HTR-8/SVneo (cell line): ENCODE results near the gene TSPAN5.
A peak's percentile ranks its signal among the peaks of the same experiment; 100 is the strongest.
"Not testable (repeated sequence)": the region's sequence is repeated elsewhere in the genome, so short reads cannot be mapped to it uniquely, and the experiment has no call there.

ENCODE experiments used
- DNase-seq: peaks from one replicate; pipeline ENCODE4 v3.0.0; 2011; ENCODE audit warnings: low spot score, mixed read lengths; ENCODE audit not compliant: insufficient read length
- FAIRE-seq: peaks from 2 replicates; lab custom pipeline; 2011; peaks lifted over from hg19 to GRCh38; lab: Jason Lieb, UNC

TSPAN5 gene

GRCh38 chr4:98479590-98479989 lies 178.8 kb downstream of the TSPAN5 start:
- not testable (repeated sequence) for FAIRE-seq, DNase-seq

DNA sequence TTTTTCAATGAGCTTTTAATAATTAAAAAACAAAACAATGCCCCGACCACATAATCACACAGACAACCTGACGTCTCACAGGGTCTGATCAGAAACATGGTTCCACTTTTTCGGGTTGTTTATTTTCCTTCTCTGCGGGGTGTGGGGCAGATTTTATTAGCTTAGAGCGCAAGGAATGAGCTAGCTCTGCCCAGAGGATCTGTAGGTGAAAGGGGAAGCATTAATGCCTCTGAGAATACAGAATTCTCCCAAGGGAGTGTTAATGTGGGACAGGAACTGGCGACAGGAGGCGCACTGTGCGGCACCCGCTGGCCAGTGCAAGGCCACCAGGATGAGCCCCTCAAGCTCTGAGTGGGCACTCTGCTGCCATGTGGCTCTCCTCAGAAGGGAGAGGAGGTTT lies 181.5 kb downstream of the TSPAN5 start:
- DNase-seq (no peak), FAIRE-seq (no peak)

- DNase-seq = no peak
- no peak for FAIRE-seq
Observed at GRCh38 chr4:98474408-98474844, 184.0 kb downstream of the TSPAN5 start.

GRCh38 chr4:98473046-98473445 lies 185.4 kb downstream of the TSPAN5 start:
- DNase-seq (no peak), FAIRE-seq (no peak)

DNA sequence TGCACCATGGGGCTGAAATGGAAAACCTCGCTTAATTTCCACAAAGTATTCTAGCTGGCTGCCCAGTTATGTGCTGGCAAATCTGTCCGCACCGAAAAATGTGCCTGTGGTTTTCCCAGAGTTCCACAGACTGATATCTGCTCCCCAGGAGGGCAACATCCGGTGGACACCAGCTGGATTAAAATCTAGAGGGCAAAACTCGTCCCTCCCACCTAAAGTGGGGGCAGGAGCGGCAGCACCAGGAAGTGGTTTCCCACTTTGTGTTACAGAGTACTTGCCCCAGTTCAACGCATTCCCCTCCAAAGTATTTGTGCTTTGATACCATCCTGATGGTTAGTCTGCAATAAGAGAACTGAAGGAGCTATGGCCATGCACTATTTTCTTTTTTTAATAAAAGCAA lies 187.6 kb downstream of the TSPAN5 start:
- FAIRE-seq = no peak
- no peak for DNase-seq

- no peak for FAIRE-seq
Observed at GRCh38 chr4:98470366-98470765, 188.0 kb downstream of the TSPAN5 start.

DNA sequence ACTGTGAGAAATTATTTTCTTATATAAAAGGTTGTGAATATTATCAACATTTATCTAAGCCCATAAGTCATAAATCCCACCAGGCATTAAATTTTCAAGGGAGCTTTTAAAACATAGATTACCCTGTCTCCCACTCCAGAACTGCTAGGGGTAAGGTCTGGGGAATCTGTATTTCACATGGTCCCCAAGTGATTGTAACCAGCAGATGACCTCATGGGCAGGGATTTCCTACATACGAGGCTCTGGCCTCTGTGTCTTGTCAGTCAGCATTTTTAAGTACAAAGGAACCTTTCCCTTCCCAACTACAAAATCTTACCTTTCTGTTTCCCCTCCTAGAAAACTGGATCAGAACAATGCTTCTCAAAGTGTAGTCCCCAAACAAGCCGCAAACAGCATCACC lies 188.6 kb downstream of the TSPAN5 start:
- DNase-seq (no peak), FAIRE-seq (no peak)

More at GRCh38 chr4:98470366-98470765, 188.0 kb downstream of the TSPAN5 start:
- no peak for DNase-seq

GRCh38 chr4:98468709-98469108 lies 189.7 kb downstream of the TSPAN5 start:
- FAIRE-seq (no peak), DNase-seq (no peak)

DNA sequence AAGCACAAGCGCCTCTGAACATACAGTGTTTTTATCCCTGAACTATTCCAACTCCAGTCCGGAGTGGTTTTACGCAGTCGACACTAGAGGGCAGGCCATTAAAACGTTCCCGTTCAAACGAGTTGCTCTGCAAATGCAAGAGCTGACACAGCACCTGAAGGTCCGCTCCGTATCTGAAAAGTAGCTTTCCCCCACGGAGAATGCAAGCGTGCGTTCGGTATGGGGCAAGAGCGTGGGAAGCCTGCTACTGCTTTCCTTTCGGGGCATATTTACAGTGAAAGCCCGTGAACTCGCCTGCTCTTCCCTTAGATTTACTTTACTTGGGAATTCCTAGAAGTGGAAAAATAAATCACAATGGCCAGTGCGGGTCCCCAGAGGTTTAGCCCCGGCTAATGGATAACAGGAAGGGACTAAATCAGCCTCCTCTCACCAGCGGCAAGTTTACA lies 190.8 kb downstream of the TSPAN5 start:
- DNase-seq = peak; percentile 56
- no peak for FAIRE-seq

GRCh38 chr4:98466868-98467599 lies 191.4 kb downstream of the TSPAN5 start:
- DNase-seq (no peak), FAIRE-seq (no peak)

- DNase-seq (no peak), FAIRE-seq (no peak)
Observed at GRCh38 chr4:98462487-98462886, 195.9 kb downstream of the TSPAN5 start.

DNA sequence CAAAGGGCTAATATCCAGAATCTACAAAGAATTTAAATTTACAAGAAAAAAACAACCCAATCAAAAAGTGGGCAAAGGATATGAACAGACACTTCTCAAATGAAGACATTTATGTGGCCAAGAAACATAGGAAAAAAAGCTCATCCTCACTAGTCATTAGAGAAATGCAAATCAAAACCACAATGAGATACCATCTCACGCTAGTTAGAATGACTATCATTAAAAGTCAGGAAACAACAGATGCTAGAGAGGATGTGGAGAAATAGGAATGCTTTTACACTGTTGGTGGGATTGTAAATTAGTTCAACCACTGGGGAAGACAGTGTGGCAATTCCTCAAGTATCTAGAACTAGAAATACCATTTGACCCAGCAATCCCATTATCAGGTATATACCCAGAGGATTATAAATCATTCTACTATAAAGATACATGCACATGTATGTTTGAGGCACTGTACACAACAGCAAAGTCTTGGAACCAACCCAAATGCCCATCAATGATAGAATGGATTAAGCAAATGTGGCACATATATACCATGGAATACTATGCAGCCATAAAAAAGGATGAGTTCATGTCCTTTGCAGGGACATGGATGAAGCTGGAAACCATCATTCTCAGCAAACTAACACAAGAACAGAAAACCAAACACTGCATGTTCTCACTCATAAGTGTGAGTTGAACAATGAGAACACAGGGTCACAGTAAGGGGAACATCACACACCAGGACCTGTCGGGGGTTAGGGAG lies 197.1 kb downstream of the TSPAN5 start:
- not testable (repeated sequence) for FAIRE-seq, DNase-seq

DNA sequence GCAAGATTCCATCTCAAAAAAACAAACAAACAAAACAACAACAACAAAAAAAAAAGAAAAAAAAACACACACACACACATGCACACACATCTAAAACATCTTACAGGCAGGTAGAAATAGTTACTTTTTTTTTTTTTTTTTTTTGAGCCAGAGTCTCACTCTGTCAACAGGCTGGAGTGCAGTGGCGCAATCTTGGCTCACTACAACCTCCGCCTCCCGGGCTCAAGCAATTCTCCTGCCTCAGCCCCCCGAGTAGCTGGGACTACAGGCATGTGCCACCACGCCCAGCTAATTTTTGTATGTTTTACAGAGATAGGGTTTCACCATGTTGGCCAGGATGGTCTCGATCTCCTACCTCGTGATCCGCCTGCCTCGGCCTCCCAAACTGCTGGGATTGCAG lies 201.0 kb downstream of the TSPAN5 start:
- not testable (repeated sequence) for DNase-seq, FAIRE-seq

- DNase-seq (no peak), FAIRE-seq (no peak)
Observed at GRCh38 chr4:98452091-98452490, 206.3 kb downstream of the TSPAN5 start.

DNA sequence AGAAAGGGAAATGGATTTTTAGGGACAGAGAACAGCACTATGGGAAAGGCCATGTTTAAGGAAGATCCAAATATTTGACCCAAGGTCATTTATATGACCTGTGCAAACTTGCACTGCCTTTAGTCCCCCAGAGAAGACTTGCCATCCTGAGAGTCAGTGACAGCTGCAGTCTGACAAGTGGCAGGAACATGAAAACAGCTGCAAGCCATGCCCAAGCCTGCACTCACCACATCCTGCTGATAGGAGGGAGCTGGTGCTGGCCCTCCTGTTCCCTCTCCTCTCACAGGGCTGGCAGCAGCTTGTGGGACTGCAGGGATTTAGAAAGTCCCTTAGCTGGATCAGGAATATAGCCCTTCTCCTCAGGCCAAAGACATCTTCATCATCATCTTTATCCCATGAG lies 209.5 kb downstream of the TSPAN5 start:
- FAIRE-seq = no peak
- no peak for DNase-seq

DNA sequence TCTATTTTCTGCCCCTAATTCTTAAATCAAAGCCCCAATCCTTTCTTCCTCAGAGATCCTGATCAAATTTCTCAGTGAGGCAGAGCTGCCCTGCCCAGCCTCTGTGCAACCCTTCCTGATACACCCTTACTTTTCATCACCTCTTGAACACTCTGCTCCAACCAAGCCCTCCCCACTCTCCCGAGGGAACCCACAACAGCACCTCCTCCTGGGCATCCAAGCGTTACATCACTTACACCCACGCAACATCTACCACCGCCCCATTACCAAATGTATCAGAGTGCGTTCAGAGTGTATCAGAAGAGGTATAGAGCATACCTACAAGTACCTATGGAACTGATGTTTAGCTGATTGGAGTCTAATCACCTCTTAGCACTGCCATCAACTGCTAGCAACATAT lies 210.8 kb downstream of the TSPAN5 start:
- DNase-seq (no peak), FAIRE-seq (no peak)

DNA sequence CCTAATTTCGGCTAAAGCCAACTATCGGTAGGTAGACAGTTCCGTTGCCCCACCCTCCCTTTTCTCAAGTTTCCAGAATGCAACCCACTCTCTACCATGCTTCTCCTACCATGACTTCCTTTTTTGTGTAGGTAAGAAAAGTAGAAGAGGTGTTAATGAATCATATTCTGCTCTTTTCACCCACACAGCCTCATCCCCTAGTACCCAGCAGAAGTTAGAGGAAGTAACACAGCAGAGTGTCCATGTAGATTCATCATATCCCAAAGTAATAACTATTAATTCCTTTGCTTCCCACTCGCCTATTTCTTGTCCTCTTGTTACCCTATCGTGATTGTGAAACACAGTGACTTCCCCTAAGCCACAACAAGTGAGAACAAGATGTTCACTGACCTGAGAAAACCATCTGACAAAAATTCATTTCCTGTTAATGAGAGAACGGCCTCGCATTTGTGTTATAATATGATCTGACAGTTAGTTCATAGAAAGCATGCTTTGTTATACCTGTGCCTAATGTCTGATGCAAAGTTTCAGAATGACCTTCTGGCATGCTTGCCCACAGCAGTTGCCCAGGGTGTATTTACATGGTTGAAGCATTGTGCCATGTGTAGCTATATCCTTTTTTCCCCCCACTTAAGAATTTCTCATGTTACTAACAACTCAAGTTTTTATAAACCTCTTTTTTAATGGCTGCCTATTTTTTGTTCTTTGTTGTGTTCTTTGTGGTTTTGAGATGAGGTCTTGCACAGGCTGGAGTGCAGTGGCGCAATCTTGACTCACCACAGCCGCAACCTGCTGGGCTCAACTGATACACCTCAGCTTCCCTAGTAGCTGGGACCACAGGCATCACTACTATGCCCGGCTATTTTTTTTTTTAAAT lies 211.7 kb downstream of the TSPAN5 start:
- no peak for DNase-seq
- FAIRE-seq = no peak

DNA sequence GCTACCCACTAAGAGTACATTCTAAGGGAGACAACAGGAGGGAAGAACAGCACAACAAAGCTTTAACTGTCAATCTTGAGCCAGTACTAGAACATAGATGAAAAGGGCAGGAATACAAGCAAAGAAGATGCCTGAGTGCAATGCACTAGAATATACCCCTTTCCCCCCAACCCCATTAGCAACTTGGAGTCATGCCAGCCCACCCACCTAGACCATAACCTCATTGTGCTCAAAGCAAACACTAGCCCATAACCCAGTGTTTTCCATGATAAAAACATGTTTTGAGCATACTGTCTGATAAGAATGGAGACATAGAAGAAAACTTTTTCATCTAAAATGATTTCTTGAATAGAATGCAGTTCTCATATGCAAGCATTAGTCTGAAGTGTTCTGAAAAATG lies 214.0 kb downstream of the TSPAN5 start:
- FAIRE-seq = no peak
- no peak for DNase-seq

GRCh38 chr4:98434816-98435215 lies 223.6 kb downstream of the TSPAN5 start:
- FAIRE-seq (no peak), DNase-seq (no peak)

DNA sequence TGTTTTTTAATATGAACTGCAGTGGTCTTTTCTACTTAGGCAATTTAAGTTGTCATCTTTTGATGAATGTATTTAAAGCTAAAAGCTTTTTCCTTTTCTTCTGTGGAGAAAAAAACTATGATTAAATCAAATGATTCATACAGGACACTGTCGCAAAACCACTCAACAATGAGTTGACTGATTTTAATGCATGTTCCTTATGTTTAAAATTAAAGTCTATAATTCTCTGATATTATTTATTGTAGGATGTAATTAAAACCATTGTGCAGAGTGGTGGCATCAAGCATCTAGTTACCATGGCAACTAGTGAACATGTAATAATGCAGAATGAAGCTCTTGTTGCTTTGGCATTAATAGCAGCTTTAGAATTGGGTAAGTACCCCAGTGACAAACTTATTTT lies 224.7 kb downstream of the TSPAN5 start:
- DNase-seq (no peak), FAIRE-seq (no peak)
